ENCODE results near the gene OVAAL.

OVAAL gene

GRCh38 chr1:180606155-180606554 lies 47.4 kb downstream of the OVAAL start:
- DNase-seq (ENCODE audit: low read depth in 3 of 3), result no peak

- no peak for DNase-seq (ENCODE audit: low read depth in 3 of 3)
Measured at GRCh38 chr1:180609643-180610555, 51.1 kb downstream of the OVAAL start.

GRCh38 chr1:180610556-180611015 lies 51.8 kb downstream of the OVAAL start:
- no peak for DNase-seq (ENCODE audit: low read depth in 3 of 3)

GRCh38 chr1:180611016-180611930 lies 52.5 kb downstream of the OVAAL start:
- no peak for DNase-seq (ENCODE audit: low read depth in 3 of 3)

- DNase-seq (ENCODE audit: low read depth in 3 of 3), result no peak
Measured at GRCh38 chr1:180612632-180613031, 53.9 kb downstream of the OVAAL start.

- DNase-seq (ENCODE audit: low read depth in 3 of 3), result no peak
Measured at GRCh38 chr1:180614730-180615129, 56.0 kb downstream of the OVAAL start.

- no peak for DNase-seq (ENCODE audit: low read depth in 3 of 3)
Measured at GRCh38 chr1:180615493-180616290, 56.9 kb downstream of the OVAAL start.
